K562 (cell line): ENCODE results near the gene RASL10B. TPM values are rescaled to one million over a fixed set of nuclear protein-coding genes. Genes with fewer than 3 reads are reported as not detected.

Experiments
- ELF2 ChIP-seq: fragments of 250-450 bp; sonication (Bioruptor Pico); IDR thresholded peaks from 2 replicates; pipeline ENCODE4 v1.5.0; 2021; ENCODE audit warnings: mild to moderate bottlenecking
- HNRNPH1 ChIP-seq: fragments of 200-400 bp; formaldehyde crosslinking; optimal IDR thresholded peaks from 2 replicates; pipeline ENCODE3; 2017; ENCODE audit warnings: low read depth, mild to moderate bottlenecking, low read length, moderate library complexity
- JUNB ChIP-seq: fragments of 450-650 bp; formaldehyde crosslinking; conservative IDR thresholded peaks from 2 replicates; pipeline ENCODE4 v1.4.0; 2020; ENCODE audit warnings: mild to moderate bottlenecking
- POLR2B ChIP-seq: fragments of 450-650 bp; IDR thresholded peaks from 2 replicates; pipeline ENCODE4 v1.6.1; 2018; ENCODE audit warnings: low read depth; ENCODE audit not compliant: partially characterized antibody
- POLR2G ChIP-seq: fragments of 200-400 bp; formaldehyde crosslinking; IDR thresholded peaks from 2 replicates; pipeline ENCODE4 v1.6.1; 2017; ENCODE audit warnings: low read depth, mild to moderate bottlenecking, antibody characterized with exemption, low read length, moderate library complexity
- RBM17 ChIP-seq: fragments of 200-400 bp; formaldehyde crosslinking; IDR thresholded peaks from 2 replicates; pipeline ENCODE4 v1.6.1; 2017; ENCODE audit warnings: low read depth, mild to moderate bottlenecking, low read length, borderline replicate concordance
- SRSF3 ChIP-seq: fragments of 200-400 bp; formaldehyde crosslinking; IDR thresholded peaks from 2 replicates; pipeline ENCODE4 v1.6.1; 2016; ENCODE audit warnings: mild to moderate bottlenecking, low read length, moderate library complexity; ENCODE audit not compliant: insufficient read depth
- TCF7 ChIP-seq: sonication (generic); IDR thresholded peaks from 2 replicates; pipeline ENCODE4 v1.6.1; 2016; ENCODE audit warnings: antibody characterized with exemption, borderline replicate concordance
- TFAM ChIP-seq: fragments of 250-450 bp; sonication (Bioruptor Pico); conservative IDR thresholded peaks from 2 replicates; pipeline ENCODE4 v1.5.0; 2021; ENCODE audit warnings: mild to moderate bottlenecking, moderate library complexity
- U2AF2 ChIP-seq: fragments of 200-400 bp; formaldehyde crosslinking; optimal IDR thresholded peaks from 2 replicates; pipeline ENCODE3; 2017; ENCODE audit warnings: low read depth, mild to moderate bottlenecking, low read length
- ZNF75A ChIP-seq: fragments of 450-650 bp; formaldehyde crosslinking; IDR thresholded peaks from 2 replicates; pipeline ENCODE4 v1.4.0; 2020; ENCODE audit warnings: mild to moderate bottlenecking
- polyA plus RNA-seq, 8 experiments: library from polyadenylated mRNA; depleted of rRNA in 4 of 8; stranded (reverse) in 5 of 8; unstranded in 3 of 8; fragments of >200 nt; fragmentation: Nextera tagmentation in 2 of 8; fragmentation: Illumina TruSeq in 1 of 8; extraction: Ambion mirVana in 2 of 8; extraction: Trizol in 1 of 8; gene quantifications; 2 replicates each; pipeline versions ENCODE4 v1.2.1 to v1.2.3, GENCODE V29; 2011 to 2014; ENCODE audit warnings: inconsistent platforms in 1 of 8, missing spikeins in 1 of 8
- total RNA-seq, 7 experiments: library from RNA; depleted of rRNA in 6 of 7; stranded (reverse); fragments of >200 nt in 6 of 7; fragmentation: Illumina TruSeq in 2 of 7; extraction: Trizol in 2 of 7; gene quantifications; 2 replicates each; pipeline versions ENCODE4 v1.2.1 to v1.2.3, GENCODE V29; 2011 to 2021; ENCODE audit warnings: low replicate concordance in 1 of 7
- TF ChIP-seq, protein P1 (sequence below): fragments of 250-450 bp; sonication (Bioruptor Pico); IDR thresholded peaks from 2 replicates; pipeline ENCODE4 v1.6.1; 2021; ENCODE audit warnings: mild to moderate bottlenecking
- TF ChIP-seq, protein P2 (sequence below), 2 experiments: fragments of 450-650 bp; IDR thresholded peaks; 2 replicates each; pipeline ENCODE4 v1.6.1; 2018; ENCODE audit warnings: mild to moderate bottlenecking in 2 of 2, low read depth in 1 of 2; ENCODE audit not compliant: partially characterized antibody in 2 of 2
- TF ChIP-seq, protein P3 (sequence below): fragments of 250-450 bp; sonication (Bioruptor Pico); IDR thresholded peaks from 2 replicates; pipeline ENCODE4 v1.4.0; 2020; ENCODE audit warnings: mild to moderate bottlenecking, moderate library complexity
- TF ChIP-seq, protein P4 (sequence below): IDR thresholded peaks from 2 replicates; pipeline ENCODE4 v1.6.1; 2012; ENCODE audit warnings: low read depth, low read length, improper control_type of control experiment, borderline replicate concordance

Gene RASL10B
- total and polyA plus RNA-seq, 9 of the 15 experiments (the other 6 are each of a cell fraction or from before 2014, with no cell fraction given): 0.04 to 0.31 (median 0.14) TPM; not detected in 2

DNA sequence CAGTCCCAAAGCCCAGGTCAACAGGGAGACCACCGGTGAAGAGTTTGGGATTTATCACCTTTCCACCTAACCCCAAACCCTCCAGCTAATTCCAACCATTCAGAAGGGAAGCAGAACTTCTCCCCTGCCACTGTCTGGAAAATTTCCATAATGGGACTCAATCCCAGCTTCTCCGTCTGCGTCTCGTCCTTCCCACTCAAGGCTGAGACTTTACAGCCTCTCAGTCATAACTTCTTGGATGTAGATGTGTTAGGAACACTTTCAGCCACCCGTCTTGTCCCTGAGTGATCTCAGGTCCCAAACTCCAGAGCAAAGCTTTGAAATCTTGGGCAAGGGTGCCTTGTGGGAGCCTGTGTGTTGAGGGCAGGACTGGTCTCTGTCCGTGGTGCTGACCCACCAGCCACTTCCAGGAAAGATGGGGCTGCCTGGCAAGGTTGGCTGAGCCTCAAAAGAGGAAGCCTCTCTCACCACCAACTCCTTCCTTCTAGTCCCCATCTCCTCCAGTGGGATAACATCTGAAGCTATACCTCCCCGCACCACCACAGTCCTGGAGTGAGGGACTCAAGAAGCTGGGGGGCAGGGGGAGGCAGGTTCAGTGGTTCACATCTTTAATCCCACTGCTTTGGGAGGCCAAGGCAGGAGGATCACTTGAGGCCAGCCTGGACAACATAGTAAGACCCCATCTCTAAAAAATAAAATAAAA, 12.3 kb downstream of the RASL10B start (continued):
- no peak for TF ChIP-seq RBM17
- TF ChIP-seq POLR2B: no peak
- no peak for TF ChIP-seq ZNF75A (CRISPR knock-in tag)
- TF ChIP-seq, protein P1, sequence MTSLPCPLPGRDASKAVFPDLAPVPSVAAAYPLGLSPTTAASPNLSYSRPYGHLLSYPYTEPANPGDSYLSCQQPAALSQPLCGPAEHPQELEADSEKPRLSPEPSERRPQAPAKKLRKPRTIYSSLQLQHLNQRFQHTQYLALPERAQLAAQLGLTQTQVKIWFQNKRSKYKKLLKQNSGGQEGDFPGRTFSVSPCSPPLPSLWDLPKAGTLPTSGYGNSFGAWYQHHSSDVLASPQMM (CRISPR knock-in tag): no peak
- no peak for TF ChIP-seq U2AF2
- TF ChIP-seq HNRNPH1: no peak
- no peak for TF ChIP-seq POLR2G
- TF ChIP-seq, protein P2, sequence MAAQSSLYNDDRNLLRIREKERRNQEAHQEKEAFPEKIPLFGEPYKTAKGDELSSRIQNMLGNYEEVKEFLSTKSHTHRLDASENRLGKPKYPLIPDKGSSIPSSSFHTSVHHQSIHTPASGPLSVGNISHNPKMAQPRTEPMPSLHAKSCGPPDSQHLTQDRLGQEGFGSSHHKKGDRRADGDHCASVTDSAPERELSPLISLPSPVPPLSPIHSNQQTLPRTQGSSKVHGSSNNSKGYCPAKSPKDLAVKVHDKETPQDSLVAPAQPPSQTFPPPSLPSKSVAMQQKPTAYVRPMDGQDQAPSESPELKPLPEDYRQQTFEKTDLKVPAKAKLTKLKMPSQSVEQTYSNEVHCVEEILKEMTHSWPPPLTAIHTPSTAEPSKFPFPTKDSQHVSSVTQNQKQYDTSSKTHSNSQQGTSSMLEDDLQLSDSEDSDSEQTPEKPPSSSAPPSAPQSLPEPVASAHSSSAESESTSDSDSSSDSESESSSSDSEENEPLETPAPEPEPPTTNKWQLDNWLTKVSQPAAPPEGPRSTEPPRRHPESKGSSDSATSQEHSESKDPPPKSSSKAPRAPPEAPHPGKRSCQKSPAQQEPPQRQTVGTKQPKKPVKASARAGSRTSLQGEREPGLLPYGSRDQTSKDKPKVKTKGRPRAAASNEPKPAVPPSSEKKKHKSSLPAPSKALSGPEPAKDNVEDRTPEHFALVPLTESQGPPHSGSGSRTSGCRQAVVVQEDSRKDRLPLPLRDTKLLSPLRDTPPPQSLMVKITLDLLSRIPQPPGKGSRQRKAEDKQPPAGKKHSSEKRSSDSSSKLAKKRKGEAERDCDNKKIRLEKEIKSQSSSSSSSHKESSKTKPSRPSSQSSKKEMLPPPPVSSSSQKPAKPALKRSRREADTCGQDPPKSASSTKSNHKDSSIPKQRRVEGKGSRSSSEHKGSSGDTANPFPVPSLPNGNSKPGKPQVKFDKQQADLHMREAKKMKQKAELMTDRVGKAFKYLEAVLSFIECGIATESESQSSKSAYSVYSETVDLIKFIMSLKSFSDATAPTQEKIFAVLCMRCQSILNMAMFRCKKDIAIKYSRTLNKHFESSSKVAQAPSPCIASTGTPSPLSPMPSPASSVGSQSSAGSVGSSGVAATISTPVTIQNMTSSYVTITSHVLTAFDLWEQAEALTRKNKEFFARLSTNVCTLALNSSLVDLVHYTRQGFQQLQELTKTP (IDR thresholded peaks at IDR 0.05; ENCODE audit: low read depth in 1 of 2, partially characterized antibody in 2 of 2): peak in 1 of 2 experiments; percentile 81
- no peak for TF ChIP-seq SRSF3
- no peak for TF ChIP-seq TFAM (CRISPR knock-in tag)
- TF ChIP-seq TCF7: no peak
- TF ChIP-seq, protein P3, sequence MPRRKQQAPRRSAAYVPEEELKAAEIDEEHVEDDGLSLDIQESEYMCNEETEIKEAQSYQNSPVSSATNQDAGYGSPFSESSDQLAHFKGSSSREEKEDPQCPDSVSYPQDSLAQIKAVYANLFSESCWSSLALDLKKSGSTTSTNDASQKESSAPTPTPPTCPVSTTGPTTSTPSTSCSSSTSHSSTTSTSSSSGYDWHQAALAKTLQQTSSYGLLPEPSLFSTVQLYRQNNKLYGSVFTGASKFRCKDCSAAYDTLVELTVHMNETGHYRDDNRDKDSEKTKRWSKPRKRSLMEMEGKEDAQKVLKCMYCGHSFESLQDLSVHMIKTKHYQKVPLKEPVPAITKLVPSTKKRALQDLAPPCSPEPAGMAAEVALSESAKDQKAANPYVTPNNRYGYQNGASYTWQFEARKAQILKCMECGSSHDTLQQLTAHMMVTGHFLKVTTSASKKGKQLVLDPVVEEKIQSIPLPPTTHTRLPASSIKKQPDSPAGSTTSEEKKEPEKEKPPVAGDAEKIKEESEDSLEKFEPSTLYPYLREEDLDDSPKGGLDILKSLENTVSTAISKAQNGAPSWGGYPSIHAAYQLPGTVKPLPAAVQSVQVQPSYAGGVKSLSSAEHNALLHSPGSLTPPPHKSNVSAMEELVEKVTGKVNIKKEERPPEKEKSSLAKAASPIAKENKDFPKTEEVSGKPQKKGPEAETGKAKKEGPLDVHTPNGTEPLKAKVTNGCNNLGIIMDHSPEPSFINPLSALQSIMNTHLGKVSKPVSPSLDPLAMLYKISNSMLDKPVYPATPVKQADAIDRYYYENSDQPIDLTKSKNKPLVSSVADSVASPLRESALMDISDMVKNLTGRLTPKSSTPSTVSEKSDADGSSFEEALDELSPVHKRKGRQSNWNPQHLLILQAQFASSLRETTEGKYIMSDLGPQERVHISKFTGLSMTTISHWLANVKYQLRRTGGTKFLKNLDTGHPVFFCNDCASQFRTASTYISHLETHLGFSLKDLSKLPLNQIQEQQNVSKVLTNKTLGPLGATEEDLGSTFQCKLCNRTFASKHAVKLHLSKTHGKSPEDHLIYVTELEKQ (CRISPR knock-in tag): no peak
- no peak for TF ChIP-seq ELF2 (CRISPR knock-in tag)
- no peak for TF ChIP-seq JUNB (CRISPR knock-in tag)
- TF ChIP-seq, protein P4, sequence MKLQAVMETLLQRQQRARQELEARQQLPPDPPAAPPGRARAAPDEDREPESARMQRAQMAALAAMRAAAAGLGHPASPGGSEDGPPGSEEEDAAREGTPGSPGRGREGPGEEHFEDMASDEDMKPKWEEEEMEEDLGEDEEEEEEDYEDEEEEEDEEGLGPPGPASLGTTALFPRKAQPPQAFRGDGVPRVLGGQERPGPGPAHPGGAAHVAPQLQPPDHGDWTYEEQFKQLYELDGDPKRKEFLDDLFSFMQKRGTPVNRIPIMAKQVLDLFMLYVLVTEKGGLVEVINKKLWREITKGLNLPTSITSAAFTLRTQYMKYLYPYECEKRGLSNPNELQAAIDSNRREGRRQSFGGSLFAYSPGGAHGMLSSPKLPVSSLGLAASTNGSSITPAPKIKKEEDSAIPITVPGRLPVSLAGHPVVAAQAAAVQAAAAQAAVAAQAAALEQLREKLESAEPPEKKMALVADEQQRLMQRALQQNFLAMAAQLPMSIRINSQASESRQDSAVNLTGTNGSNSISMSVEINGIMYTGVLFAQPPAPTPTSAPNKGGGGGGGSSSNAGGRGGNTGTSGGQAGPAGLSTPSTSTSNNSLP: no peak
